Neural crest cell (in vitro differentiated cells): Measurements from ENCODE around the gene SIGLEC11. TPM values are rescaled to one million over a fixed set of nuclear protein-coding genes. Genes with fewer than 3 reads are reported as not detected.
A peak's percentile ranks its signal among the peaks of the same experiment; 100 is the strongest.

Experiments used
- DNase-seq: peaks from one replicate; pipeline ENCODE4 v3.0.0; 2021; ENCODE audit warnings: low read depth, mixed read lengths, low spot score
- H3K27ac Mint-ChIP-seq: one replicate; pipeline ENCODE4 v1.8.0; 2021; ENCODE audit warnings: mild to moderate bottlenecking, mixed read lengths; ENCODE audit not compliant: unreplicated experiment
- H3K27me3 Mint-ChIP-seq: 2 replicates; pipeline ENCODE4 v1.8.0; 2021; ENCODE audit warnings: low read depth, mild to moderate bottlenecking, mixed read lengths
- H3K36me3 Mint-ChIP-seq: 2 replicates; pipeline ENCODE4 v1.8.0; 2021; ENCODE audit warnings: low read depth, mild to moderate bottlenecking, mixed read lengths
- H3K4me1 Mint-ChIP-seq: 2 replicates; pipeline ENCODE4 v1.8.0; 2021; ENCODE audit warnings: mixed read lengths
- H3K4me3 Mint-ChIP-seq: one replicate; pipeline ENCODE4 v1.8.0; 2021; ENCODE audit warnings: mild to moderate bottlenecking, mixed read lengths
- H3K9me3 Mint-ChIP-seq: 2 replicates; pipeline ENCODE4 v1.8.0; 2021; ENCODE audit warnings: mixed read lengths
- total RNA-seq: library from RNA; stranded (reverse); gene quantifications from 2 replicates; pipeline ENCODE4 v1.2.1, GENCODE V29; 2021
- TF ChIP-seq, protein P1 (sequence below): fragments of 200-600 bp; sonication (generic); conservative IDR thresholded peaks from 2 replicates; pipeline ENCODE4 v1.5.0; 2021; ENCODE audit warnings: antibody characterized with exemption, mild to moderate bottlenecking

SIGLEC11 gene
- total RNA-seq, 1 donor from 2014 or later, result not detected

DNA sequence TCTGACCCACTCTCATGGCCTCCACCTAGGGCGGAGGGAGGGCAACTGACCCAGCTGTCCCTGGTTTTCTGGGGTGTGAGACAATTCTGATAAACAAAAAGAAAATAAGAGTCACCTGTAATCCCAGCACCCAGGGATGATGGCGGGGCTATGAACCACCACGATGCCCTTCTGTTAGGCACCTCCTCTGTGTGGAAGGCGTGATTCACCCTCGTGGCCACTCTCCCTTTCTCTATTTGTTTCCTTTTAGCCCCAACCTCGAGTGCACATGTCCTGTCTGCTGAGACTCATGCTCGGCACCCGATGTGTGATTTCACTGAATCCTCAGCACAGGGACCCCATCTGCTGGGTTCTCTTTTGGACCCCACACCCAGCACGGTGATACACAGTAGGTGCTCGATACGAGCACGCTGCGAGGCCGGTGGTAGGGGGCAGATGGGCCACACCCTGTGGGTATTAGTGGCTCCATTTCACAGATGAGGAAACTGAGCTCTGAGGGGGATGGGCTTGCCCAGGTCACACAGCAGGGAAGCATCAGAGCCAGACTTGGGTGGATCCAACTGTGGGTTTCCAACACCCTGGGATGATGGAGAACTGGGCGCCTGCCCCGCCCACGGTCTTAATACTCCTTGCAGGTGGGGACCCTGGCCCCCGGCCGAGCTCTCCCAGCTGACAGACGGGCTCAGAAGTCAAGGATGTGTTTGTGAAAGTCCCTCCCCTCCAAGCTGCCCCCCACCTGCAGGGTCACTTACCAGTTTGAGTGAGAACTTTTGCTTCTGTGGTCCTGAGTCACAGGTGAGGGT, 39.3 kb upstream of the SIGLEC11 start:
- TF ChIP-seq, protein P1, sequence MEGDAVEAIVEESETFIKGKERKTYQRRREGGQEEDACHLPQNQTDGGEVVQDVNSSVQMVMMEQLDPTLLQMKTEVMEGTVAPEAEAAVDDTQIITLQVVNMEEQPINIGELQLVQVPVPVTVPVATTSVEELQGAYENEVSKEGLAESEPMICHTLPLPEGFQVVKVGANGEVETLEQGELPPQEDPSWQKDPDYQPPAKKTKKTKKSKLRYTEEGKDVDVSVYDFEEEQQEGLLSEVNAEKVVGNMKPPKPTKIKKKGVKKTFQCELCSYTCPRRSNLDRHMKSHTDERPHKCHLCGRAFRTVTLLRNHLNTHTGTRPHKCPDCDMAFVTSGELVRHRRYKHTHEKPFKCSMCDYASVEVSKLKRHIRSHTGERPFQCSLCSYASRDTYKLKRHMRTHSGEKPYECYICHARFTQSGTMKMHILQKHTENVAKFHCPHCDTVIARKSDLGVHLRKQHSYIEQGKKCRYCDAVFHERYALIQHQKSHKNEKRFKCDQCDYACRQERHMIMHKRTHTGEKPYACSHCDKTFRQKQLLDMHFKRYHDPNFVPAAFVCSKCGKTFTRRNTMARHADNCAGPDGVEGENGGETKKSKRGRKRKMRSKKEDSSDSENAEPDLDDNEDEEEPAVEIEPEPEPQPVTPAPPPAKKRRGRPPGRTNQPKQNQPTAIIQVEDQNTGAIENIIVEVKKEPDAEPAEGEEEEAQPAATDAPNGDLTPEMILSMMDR, result no peak
- H3K27me3 Mint-ChIP-seq, result no peaks in the 10 kb centered on the region
- H3K27ac Mint-ChIP-seq, result no peak overlapping the region
- H3K9me3 Mint-ChIP-seq, result no peaks in the 10 kb centered on the region
- H3K4me1 Mint-ChIP-seq, result no peaks in the 10 kb centered on the region
- DNase-seq, result no peak
- no peaks in the 10 kb centered on the region for H3K36me3 Mint-ChIP-seq
- H3K4me3 Mint-ChIP-seq, result no peak overlapping the region

DNA sequence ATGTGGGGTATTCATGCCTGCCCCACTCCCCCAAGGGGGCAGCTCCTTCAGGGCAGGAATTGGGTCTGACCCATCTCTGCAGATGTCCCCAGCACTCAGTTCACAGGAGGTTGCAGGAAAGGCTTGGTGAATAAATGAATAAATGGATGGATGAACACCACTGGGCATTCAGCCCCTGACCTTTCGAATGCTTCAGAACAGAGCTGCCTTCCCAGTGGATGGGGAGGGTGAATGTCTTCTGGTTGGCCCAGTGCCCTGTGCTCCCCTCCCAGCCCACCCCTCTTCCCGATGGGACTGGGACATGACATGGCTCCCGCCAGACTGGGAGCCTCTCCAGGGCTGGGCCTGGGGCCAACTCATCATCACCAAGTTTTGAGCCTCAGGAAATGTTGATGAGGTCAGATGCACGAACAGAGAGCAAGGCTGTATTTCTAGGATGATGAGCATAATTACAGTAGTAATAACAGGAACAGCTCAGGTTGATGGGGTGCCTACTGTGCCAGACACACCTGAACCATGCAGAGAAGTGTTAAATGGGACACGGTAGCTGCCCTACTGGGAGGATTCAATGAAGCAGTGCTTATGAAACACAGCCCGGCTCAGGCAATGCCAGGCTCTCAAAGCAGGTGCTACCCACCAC, 38.5 kb upstream of the SIGLEC11 start:
- Mint-ChIP-seq H3K36me3 (no peaks in the 10 kb centered on the region), H3K27me3 (no peaks in the 10 kb centered on the region), H3K4me3 (no peak overlapping the region), H3K27ac (no peak overlapping the region), H3K4me1 (no peaks in the 10 kb centered on the region), H3K9me3 (no peaks in the 10 kb centered on the region)
- TF ChIP-seq, protein P1, result no peak
- no peak for DNase-seq

DNA sequence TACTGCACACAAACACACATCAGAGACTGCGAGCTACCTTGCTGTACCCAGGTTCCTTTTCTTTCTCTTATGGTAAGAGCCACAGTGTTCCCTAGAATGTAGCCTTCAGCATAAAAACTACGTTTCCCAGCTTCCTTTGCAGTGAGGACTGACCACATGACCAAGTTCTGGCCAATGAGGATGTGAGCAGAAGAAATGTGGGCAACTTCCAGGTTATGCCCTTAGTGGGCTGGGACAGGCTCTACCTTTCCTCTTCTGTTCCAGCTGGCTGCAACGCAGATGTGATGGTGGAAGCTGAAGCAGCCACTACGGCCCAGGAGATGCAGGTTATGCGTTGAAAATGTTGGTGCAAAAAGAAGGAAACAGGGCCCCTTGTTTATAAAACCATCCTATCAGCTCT, 36.7 kb upstream of the SIGLEC11 start:
- no peak for DNase-seq
- Mint-ChIP-seq H3K9me3 (no peaks in the 10 kb centered on the region), H3K4me3 (no peak overlapping the region), H3K27ac (no peak overlapping the region), H3K27me3 (no peaks in the 10 kb centered on the region), H3K4me1 (no peaks in the 10 kb centered on the region), H3K36me3 (peaks cover 6% of the 10 kb centered on the region)
- TF ChIP-seq, protein P1, result no peak

DNA sequence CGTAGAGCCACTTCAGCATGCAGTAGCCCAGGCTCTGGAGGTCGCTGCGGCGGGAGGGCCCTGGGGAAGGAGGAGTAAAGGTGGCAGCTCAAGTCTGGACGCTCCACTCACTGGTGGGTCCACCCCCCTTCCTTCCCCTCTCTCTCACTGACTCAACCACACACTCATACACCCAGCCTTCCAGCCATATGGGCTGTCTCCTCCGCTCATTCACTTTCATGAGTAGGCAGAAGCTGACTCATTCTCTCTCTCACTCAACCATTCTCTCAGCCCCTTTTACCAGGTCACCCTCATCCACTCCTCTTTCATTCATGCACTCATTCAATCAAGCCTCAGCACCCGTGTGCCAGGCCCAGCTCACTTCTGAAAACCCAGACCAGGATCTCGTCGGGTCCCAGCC, 27.5 kb upstream of the SIGLEC11 start:
- H3K36me3 Mint-ChIP-seq, result peaks cover 8% of the 10 kb centered on the region
- H3K9me3 Mint-ChIP-seq, result peaks cover 2% of the 10 kb centered on the region
- peaks cover 4% of the 10 kb centered on the region for H3K4me1 Mint-ChIP-seq
- no peak for DNase-seq
- H3K27me3 Mint-ChIP-seq, result no peaks in the 10 kb centered on the region
- no peak overlapping the region for H3K4me3 Mint-ChIP-seq
- TF ChIP-seq, protein P1, result no peak
- peak overlapping the region; percentile 60 for H3K27ac Mint-ChIP-seq

DNA sequence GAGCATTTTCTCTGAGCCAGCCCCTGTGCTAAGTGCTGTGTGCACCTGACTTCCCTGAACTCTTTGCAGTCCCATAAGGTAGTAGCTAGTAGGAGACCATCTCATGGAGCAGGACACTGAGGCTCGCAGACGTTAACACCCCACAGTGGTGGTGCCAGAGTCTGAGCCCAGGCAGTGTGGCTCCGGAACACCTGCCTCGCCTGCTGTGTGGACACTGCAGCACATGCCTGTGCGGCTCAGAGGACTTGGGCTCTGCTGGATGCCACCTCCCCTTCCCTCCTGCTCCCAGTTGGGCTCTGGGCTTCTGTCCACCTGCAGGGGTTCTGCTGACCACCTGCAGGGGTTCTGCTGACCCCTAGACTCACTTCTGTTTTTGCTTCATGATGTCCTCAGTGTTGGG, 27.0 kb upstream of the SIGLEC11 start:
- no peak for DNase-seq
- peaks cover 8% of the 10 kb centered on the region for H3K36me3 Mint-ChIP-seq
- no peak overlapping the region for H3K27ac Mint-ChIP-seq
- TF ChIP-seq, protein P1, result no peak
- H3K9me3 Mint-ChIP-seq, result peaks cover 2% of the 10 kb centered on the region
- H3K4me3 Mint-ChIP-seq, result no peak overlapping the region
- H3K27me3 Mint-ChIP-seq, result no peaks in the 10 kb centered on the region
- peaks cover 4% of the 10 kb centered on the region for H3K4me1 Mint-ChIP-seq
